ENCODE results near the gene ADRA2B.

DNA sequence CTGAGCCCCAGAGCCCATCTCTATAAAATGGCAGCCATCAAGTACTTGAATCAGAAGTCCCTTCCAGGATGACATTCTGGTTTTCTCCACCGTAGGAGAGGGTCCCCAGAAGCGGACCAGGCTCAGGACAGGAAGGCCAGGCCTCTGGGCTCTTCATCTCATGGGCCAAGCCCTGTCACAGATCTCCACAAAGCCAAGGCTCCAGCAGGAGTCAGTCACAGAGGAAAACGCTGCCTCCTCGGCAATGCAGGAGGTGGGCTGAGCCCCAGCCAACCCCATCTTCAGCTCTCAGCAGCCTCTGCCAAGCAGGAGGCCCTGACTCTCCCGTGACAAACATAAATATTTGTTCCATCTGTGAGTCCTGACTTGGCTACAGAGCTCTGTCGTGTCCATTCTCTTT lies 42.2 kb downstream of the ADRA2B start:
- TF ChIP-seq, protein P1, sequence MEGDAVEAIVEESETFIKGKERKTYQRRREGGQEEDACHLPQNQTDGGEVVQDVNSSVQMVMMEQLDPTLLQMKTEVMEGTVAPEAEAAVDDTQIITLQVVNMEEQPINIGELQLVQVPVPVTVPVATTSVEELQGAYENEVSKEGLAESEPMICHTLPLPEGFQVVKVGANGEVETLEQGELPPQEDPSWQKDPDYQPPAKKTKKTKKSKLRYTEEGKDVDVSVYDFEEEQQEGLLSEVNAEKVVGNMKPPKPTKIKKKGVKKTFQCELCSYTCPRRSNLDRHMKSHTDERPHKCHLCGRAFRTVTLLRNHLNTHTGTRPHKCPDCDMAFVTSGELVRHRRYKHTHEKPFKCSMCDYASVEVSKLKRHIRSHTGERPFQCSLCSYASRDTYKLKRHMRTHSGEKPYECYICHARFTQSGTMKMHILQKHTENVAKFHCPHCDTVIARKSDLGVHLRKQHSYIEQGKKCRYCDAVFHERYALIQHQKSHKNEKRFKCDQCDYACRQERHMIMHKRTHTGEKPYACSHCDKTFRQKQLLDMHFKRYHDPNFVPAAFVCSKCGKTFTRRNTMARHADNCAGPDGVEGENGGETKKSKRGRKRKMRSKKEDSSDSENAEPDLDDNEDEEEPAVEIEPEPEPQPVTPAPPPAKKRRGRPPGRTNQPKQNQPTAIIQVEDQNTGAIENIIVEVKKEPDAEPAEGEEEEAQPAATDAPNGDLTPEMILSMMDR (IDR thresholded peaks at IDR 0.05), result no peak
- TF ChIP-seq POLR2A (IDR thresholded peaks at IDR 0.05), result no peak
